HG03520 (cell line): Measurements from ENCODE around the gene PNPT1.
"Not testable (repeated sequence)": the region's sequence is repeated elsewhere in the genome, so short reads cannot be mapped to it uniquely, and the experiment has no call there.

Experiments used
- ATAC-seq: cut with Tn5 transposase; IDR thresholded peaks from one replicate; pipeline ENCODE4 v1.9.1; 2021; ENCODE audit warnings: mild to moderate bottlenecking, moderate library complexity; ENCODE audit not compliant: unreplicated experiment

The PNPT1 gene

GRCh38 chr2:55601849-55602248, 91.8 kb downstream of the PNPT1 start:
- no peak for ATAC-seq

DNA sequence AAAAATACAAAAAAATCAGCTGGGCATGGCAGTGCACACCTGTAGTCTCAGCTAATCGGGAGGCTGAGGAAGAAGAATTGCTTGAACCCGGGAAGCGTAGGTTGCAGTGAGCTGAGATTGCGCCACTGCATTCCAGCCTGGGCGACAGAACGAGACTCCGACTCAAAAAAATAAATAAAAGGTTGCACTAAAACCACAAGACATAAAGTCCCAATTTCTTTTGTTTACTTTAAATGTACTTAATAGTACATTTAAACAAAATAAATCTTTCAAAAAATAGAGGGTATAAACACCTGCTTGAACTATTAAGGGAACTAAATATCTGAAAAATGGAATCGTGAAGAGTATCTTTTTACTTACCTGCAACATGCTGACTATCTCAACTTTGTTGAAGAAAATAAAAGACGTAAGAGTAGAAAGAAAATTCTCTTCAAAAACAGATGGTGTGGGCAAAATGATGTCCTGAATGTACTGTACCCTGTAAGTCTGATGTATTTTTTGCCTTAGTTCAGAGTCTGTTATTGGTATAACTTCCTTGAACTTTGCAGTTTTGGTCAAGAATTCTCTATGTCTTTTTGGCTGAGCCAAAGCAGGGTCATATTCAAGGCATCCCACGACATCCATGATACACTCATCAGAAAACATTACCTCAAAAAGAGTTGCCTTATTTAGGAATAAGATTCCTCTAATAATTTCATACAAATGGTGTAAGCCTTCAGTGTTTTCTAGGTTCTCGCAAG, 95.4 kb downstream of the PNPT1 start:
- ATAC-seq, result no peak

GRCh38 chr2:55596795-55597194, 96.8 kb downstream of the PNPT1 start:
- not testable (repeated sequence) for ATAC-seq

DNA sequence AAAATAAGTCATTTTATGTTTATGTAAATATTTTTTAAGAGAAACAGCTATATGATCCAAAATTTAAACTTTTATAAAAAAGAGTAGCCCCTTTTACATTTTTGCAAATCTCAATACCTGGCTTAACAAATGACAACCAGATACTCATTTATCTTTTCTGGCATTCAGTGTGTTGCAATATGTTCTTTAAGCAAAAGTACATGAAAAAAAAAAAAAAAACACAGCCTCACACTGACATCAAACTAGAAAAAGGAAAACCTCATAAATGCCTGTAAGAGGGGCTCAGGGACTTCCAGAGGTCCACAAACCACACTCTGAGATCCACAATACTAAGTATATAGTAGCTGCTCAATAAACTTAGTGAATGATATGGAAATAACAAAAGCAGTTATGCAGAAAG, 98.1 kb downstream of the PNPT1 start:
- no peak for ATAC-seq

- ATAC-seq, result no peak
Measured at GRCh38 chr2:55592130-55592529, 101.5 kb downstream of the PNPT1 start.

DNA sequence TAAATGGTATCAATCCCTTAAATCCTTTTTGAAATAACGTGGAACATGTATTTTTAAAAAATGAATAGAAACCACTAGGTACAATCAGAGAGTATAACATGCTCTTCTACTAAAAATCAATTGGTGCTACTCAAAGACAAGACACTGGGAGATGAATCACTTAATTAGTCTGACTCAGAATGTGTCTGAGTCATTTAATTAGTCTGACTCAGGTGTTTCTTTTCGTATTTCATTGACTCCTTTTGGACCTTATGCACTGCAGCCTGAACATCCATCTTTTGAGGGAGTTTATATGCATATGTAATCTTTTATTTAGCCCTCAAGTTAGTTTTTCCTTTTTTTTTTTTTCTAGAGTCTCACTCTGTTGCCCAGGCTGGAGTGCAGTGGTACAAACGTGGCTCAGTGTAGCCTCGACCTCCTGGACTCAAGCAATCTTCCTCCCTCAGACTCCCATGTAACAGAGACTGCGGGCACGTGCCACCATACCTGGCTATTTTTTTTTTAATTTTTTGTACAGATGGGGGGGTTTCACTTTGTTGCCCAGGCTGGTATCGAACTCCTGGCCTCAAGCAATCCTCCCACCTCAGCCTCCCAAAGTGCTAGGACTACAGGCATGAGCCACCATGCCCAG, 102.7 kb downstream of the PNPT1 start:
- peak; percentile 81 for ATAC-seq

GRCh38 chr2:55585451-55586080, 108.1 kb downstream of the PNPT1 start:
- ATAC-seq, result no peak
